SK-N-SH (cell line): ENCODE measurements around the gene IL27RA. TPM values are rescaled to one million over a fixed set of nuclear protein-coding genes. Genes with fewer than 3 reads are reported as not detected.
A peak's percentile ranks its signal among the peaks of the same experiment; 100 is the strongest.

Experiments used
- CTCF ChIA-PET: fragments of 300-600, 350-600 bp; formaldehyde crosslinking; extraction: SDS; loops from one replicate; lab custom pipeline; 2021; lab: Yijun Ruan, JAX
- POLR2A ChIA-PET: fragments of 350-600 bp; sonication (Branson Sonifier 250); formaldehyde crosslinking; extraction: SDS; loops from one replicate; lab custom pipeline; 2020; ENCODE audit warnings: antibody characterized with exemption, inconsistent platforms; lab: Yijun Ruan, JAX
- DNase-seq: peaks from one replicate; pipeline ENCODE4 v3.0.0; 2012
- H2AFZ ChIP-seq: fragments of 200-600 bp; sonication (generic); 2 replicates; pipeline ENCODE4 v1.8.1; 2016; ENCODE audit warnings: antibody characterized with exemption, mild to moderate bottlenecking, low read depth
- H3F3A ChIP-seq: fragments of 200-600 bp; sonication (generic); replicated peaks from 2 replicates; pipeline ENCODE3; 2016; ENCODE audit warnings: antibody characterized with exemption, mild to moderate bottlenecking; ENCODE audit not compliant: insufficient read depth
- H3K27ac ChIP-seq, 2 experiments: fragments of 200-500 bp in 1 of 2; fragments of 200-600 bp in 1 of 2; sonication (Bioruptor generic) in 1 of 2; sonication (generic), shearing (Covaris generic) in 1 of 2; 2 replicates each; pipeline versions ENCODE4 v1.5.1 to v1.6.1; 2014 to 2016; ENCODE audit warnings: low read depth in 2 of 2, inconsistent platforms in 1 of 2, low read length in 1 of 2, mild to moderate bottlenecking in 1 of 2, mixed read lengths in 1 of 2
- H3K27me3 ChIP-seq: fragments of 200-600 bp; sonication (generic), shearing (Covaris generic); 2 replicates; pipeline ENCODE4 v1.6.1; 2016; ENCODE audit warnings: mixed run types; ENCODE audit not compliant: insufficient read depth
- H3K36me3 ChIP-seq, 2 experiments: fragments of 200-500 bp in 1 of 2; fragments of 200-600 bp in 1 of 2; sonication (Bioruptor generic) in 1 of 2; sonication (generic) in 1 of 2; replicated peaks in 1 of 2; 2 replicates each; pipeline versions ENCODE3 to v1.5.1; 2014 to 2016; ENCODE audit warnings: low read length in 1 of 2, mild to moderate bottlenecking in 1 of 2; ENCODE audit not compliant: insufficient read depth in 2 of 2, control insufficient read depth in 1 of 2
- H3K4me1 ChIP-seq, 2 experiments: fragments of 200-500 bp in 1 of 2; fragments of 200-600 bp in 1 of 2; sonication (Bioruptor generic) in 1 of 2; sonication (generic), shearing (Covaris generic) in 1 of 2; 2 replicates each; pipeline versions ENCODE4 v1.5.1 to v1.6.1; 2014 to 2016; ENCODE audit warnings: low read depth in 1 of 2, low read length in 1 of 2, mixed run types in 1 of 2; ENCODE audit not compliant: insufficient read depth in 2 of 2, control insufficient read depth in 1 of 2
- H3K4me2 ChIP-seq: fragments of 200-600 bp; sonication (generic), shearing (Covaris generic); 2 replicates; pipeline ENCODE4 v1.6.1; 2017; ENCODE audit warnings: mixed run types
- H3K4me3 ChIP-seq, 2 experiments: fragments of 200-500 bp in 1 of 2; fragments of 200-600 bp in 1 of 2; sonication (Bioruptor generic) in 1 of 2; sonication (generic), shearing (Covaris generic) in 1 of 2; 2 replicates each; pipeline versions ENCODE4 v1.5.1 to v1.8.1; 2014 to 2016; ENCODE audit warnings: low read depth in 2 of 2, inconsistent platforms in 1 of 2, low read length in 1 of 2, mild to moderate bottlenecking in 1 of 2, mixed read lengths in 1 of 2, moderate library complexity in 1 of 2
- H3K79me2 ChIP-seq: fragments of 200-600 bp; sonication (generic); 2 replicates; pipeline ENCODE4 v1.8.1; 2017; ENCODE audit warnings: mild to moderate bottlenecking; ENCODE audit not compliant: insufficient read depth
- H3K9ac ChIP-seq: fragments of 200-600 bp; sonication (generic); 2 replicates; pipeline ENCODE4 v1.6.1; 2017; ENCODE audit warnings: mixed run types
- H3K9me2 ChIP-seq: fragments of 200-600 bp; sonication (generic); 2 replicates; pipeline ENCODE4 v1.6.1; 2017; ENCODE audit warnings: mixed run types
- H3K9me3 ChIP-seq: fragments of 200-600 bp; sonication (generic); 2 replicates; pipeline ENCODE4 v1.6.1; 2017; ENCODE audit warnings: mixed run types, mild to moderate bottlenecking, moderate library complexity
- H4K20me1 ChIP-seq: fragments of 200-600 bp; sonication (generic); 2 replicates; pipeline ENCODE4 v1.6.1; 2017; ENCODE audit warnings: mild to moderate bottlenecking, mixed run types; ENCODE audit not compliant: insufficient read depth
- EP300 ChIP-seq, 2 experiments: IDR thresholded peaks; 2 replicates each; pipeline versions ENCODE4 v1.4.0 to v1.6.1; 2012; ENCODE audit warnings: borderline replicate concordance in 1 of 2, low read depth in 1 of 2, low read length in 1 of 2
- EZH2phosphoT487 ChIP-seq: fragments of 200-600 bp; sonication (generic); IDR thresholded peaks from 2 replicates; pipeline ENCODE4 v1.6.1; 2017; ENCODE audit warnings: low read depth, mixed run types, mild to moderate bottlenecking, antibody characterized with exemption, moderate library complexity, borderline replicate concordance
- GATA2 ChIP-seq: sonication (generic); formaldehyde crosslinking; IDR thresholded peaks from 2 replicates; pipeline ENCODE4 v1.5.0; 2020; ENCODE audit warnings: mild to moderate bottlenecking, missing genetic modification reagents
- IRF3 ChIP-seq: fragments of 150-350 bp; IDR thresholded peaks from 2 replicates; pipeline ENCODE4 v1.6.1; 2016; ENCODE audit warnings: mild to moderate bottlenecking, low read depth, low read length
- MEF2A ChIP-seq: IDR thresholded peaks from 2 replicates; pipeline ENCODE4 v1.4.0; 2012; ENCODE audit warnings: low read depth, borderline replicate concordance
- MXI1 ChIP-seq: IDR thresholded peaks from 2 replicates; pipeline ENCODE4 v1.6.1; 2012; ENCODE audit warnings: mild to moderate bottlenecking, low read depth, low read length, improper control_type of control experiment
- POLR2AphosphoS5 ChIP-seq: IDR thresholded peaks from 2 replicates; pipeline ENCODE4 v1.6.1; 2012; ENCODE audit warnings: low read depth, low read length
- RAD21 ChIP-seq: IDR thresholded peaks from 2 replicates; pipeline ENCODE4 v1.6.1; 2012; ENCODE audit warnings: mild to moderate bottlenecking, low read length
- RCOR1 ChIP-seq: fragments of 150-350 bp; IDR thresholded peaks from 2 replicates; pipeline ENCODE4 v1.6.1; 2017; ENCODE audit warnings: antibody characterized with exemption, low read length
- REST ChIP-seq: IDR thresholded peaks from 2 replicates; pipeline ENCODE4 v1.6.1; 2012; ENCODE audit warnings: mild to moderate bottlenecking, low read depth, low read length, moderate library complexity
- RFX5 ChIP-seq: IDR thresholded peaks from 2 replicates; pipeline ENCODE4 v1.6.1; 2012; ENCODE audit warnings: mild to moderate bottlenecking, improper control_type of control experiment, low read length
- RXRA ChIP-seq: IDR thresholded peaks from 2 replicates; pipeline ENCODE4 v1.4.0; 2012; ENCODE audit warnings: low read depth, mild to moderate bottlenecking, borderline replicate concordance
- SIN3A ChIP-seq: IDR thresholded peaks from 2 replicates; pipeline ENCODE4 v1.6.1; 2012; ENCODE audit warnings: low read depth, mild to moderate bottlenecking, low read length, moderate library complexity, borderline replicate concordance
- USF2 ChIP-seq: fragments of 150-350 bp; IDR thresholded peaks from 2 replicates; pipeline ENCODE4 v1.6.1; 2017; ENCODE audit warnings: antibody characterized with exemption, low read length, low read depth, borderline replicate concordance
- ZBTB33 ChIP-seq: IDR thresholded peaks from 2 replicates; pipeline ENCODE4 v1.4.0; 2012; ENCODE audit warnings: low read depth, borderline replicate concordance
- WGBS: methylation state at CpG from one replicate; pipeline ENCODE4 v1.1.6; 2017; ENCODE audit warnings: low lambda C conversion rate; 5-methylcytosine and 5-hydroxymethylcytosine counted together
- polyA plus RNA-seq, 3 experiments: library from polyadenylated mRNA; depleted of rRNA; stranded (reverse); fragments of >200 nt; gene quantifications; 2 replicates each; pipeline ENCODE4 v1.2.3, GENCODE V29; 2012

The IL27RA gene
- polyA plus RNA-seq, 1 of the 3 experiments (the other 2 are of a cell fraction), result 9.3 TPM

GRCh38 chr19:13993590-13994300 is 37.8 kb upstream of the IL27RA start:
- H3K9me2 ChIP-seq, result no peaks in the 10 kb centered on the region
- H3K79me2 ChIP-seq, result peaks cover 5% of the 10 kb centered on the region; the same call in 1 of the 2 replicates
- H3K4me2 ChIP-seq, result no peak overlapping the region
- 0 out of 2 replicates have a peak, but pooled peaks have one; percentile 40 for TF ChIP-seq RCOR1
- no peak for TF ChIP-seq RFX5
- TF ChIP-seq GATA2 (CRISPR knock-in tag), result no peak
- TF ChIP-seq RXRA, result no peak
- TF ChIP-seq MEF2A, result no peak
- TF ChIP-seq SIN3A, result no peak
- TF ChIP-seq RAD21, result peak; percentile 21; the same call in 1 of the 2 replicates
- TF ChIP-seq MXI1, result peak; percentile 44; the same call in 1 of the 2 replicates
- TF ChIP-seq USF2, result no peak
- no peaks in the 10 kb centered on the region for H3F3A ChIP-seq
- peaks cover 2% of the 10 kb centered on the region; the same call in 1 of the 2 replicates for H3K9me3 ChIP-seq
- H3K4me3 ChIP-seq, result no peak overlapping the region
- H2AFZ ChIP-seq, result no peak overlapping the region
- peak; percentile 89 for DNase-seq
- CTCF ChIA-PET, result interaction anchor here (0.8 to 1.4 kb wide), 7 partner anchors 13 to 112 kb away, joined by 3 to 5 read pairs (median 3); partner anchors contain the start of gene IL27RA
- peak overlapping the region; percentile 30 to 82; a peak in 3 of 4 replicates for H3K27ac ChIP-seq
- H4K20me1 ChIP-seq, result no peaks in the 10 kb centered on the region
- WGBS, result 63% methylated on average over 15 of the region's 22 CpGs
- H3K9ac ChIP-seq, result no peak overlapping the region
- peaks cover 0 to 11% of the 10 kb centered on the region in 2 experiments; a peak in 1 of 4 replicates for H3K4me1 ChIP-seq
- H3K27me3 ChIP-seq, result no peaks in the 10 kb centered on the region
- peaks cover 0 to 3% of the 10 kb centered on the region in 2 experiments for H3K36me3 ChIP-seq
- POLR2A ChIA-PET, result interaction anchor here (0.7 to 1.0 kb wide), 4 partner anchors 9 to 62 kb away, joined by 3 to 6 read pairs (median 4); partner anchors contain the start of gene RFX1

GRCh38 chr19:13995017-13995728 is 36.4 kb upstream of the IL27RA start:
- Histone ChIP-seq H2AFZ (no peak overlapping the region), H3K9me3 (peaks cover 10% of the 10 kb centered on the region; the same call in 1 of the 2 replicates), H3K27me3 (no peaks in the 10 kb centered on the region), H4K20me1 (no peaks in the 10 kb centered on the region), H3K4me3 (no peak overlapping the region), H3K9me2 (no peaks in the 10 kb centered on the region), H3K9ac (no peak overlapping the region), H3K27ac (peak overlapping the region in 1 of 2 experiments; percentile 18; a peak in 1 of 4 replicates), H3K4me1 (peaks cover 0 to 11% of the 10 kb centered on the region in 2 experiments; a peak in 1 of 4 replicates), H3F3A (no peaks in the 10 kb centered on the region), H3K79me2 (peaks cover 6% of the 10 kb centered on the region; the same call in 1 of the 2 replicates), H3K4me2 (no peak overlapping the region), H3K36me3 (peaks cover 0 to 14% of the 10 kb centered on the region in 2 experiments)
- WGBS, result 90% methylated on average over 9 of the region's 13 CpGs
- CTCF ChIA-PET, result interaction anchor here (0.8 to 1.4 kb wide), 3 partner anchors 10 to 53 kb away, joined by 4 read pairs; partner anchors contain the start of gene IL27RA
- POLR2A ChIA-PET, result no interaction called here
- no peak for DNase-seq
- TF ChIP-seq POLR2AphosphoS5 (no peak), MEF2A (no peak), ZBTB33 (no peak), EP300 (IDR thresholded peaks at IDR 0.05; ENCODE audit: borderline replicate concordance in 1 of 2, low read depth in 1 of 2, low read length in 1 of 2) (no peak), IRF3 (no peak), MXI1 (no peak), EZH2phosphoT487 (no peak), REST (no peak)
